ENCODE data around the gene MRPL48. TPM values are rescaled to one million over a fixed set of nuclear protein-coding genes. Genes with fewer than 3 reads are reported as not detected.

MRPL48 gene
- total RNA-seq, 2 experiments from 2014 or later, result 41.3 to 44.9 TPM

- ATAC-seq (no peak), DNase-seq (no peak)
- ChIA-PET CTCF (no interaction called here), POLR2A (no interaction called here)
- no peak overlapping the region for H3K4me3 Mint-ChIP-seq
- no peak for TF ChIP-seq CTCF (IDR thresholded peaks at IDR 0.05)
- intact Hi-C loops (cut with micrococcal nuclease), result no loop called here
- no peaks in the 10 kb centered on the region for H3K9me3 Mint-ChIP-seq
- H3K36me3 Mint-ChIP-seq (ENCODE audit: low read depth), result peaks cover 7% of the 10 kb centered on the region
- H3K4me1 Mint-ChIP-seq (ENCODE audit: low read depth), result no peaks in the 10 kb centered on the region
- H3K27ac Mint-ChIP-seq, result no peak overlapping the region
- no peaks in the 10 kb centered on the region for H3K27me3 Mint-ChIP-seq
These were observed 51.4 kb downstream of the MRPL48 start for GRCh38 chr11:73839123-73839457.

DNA sequence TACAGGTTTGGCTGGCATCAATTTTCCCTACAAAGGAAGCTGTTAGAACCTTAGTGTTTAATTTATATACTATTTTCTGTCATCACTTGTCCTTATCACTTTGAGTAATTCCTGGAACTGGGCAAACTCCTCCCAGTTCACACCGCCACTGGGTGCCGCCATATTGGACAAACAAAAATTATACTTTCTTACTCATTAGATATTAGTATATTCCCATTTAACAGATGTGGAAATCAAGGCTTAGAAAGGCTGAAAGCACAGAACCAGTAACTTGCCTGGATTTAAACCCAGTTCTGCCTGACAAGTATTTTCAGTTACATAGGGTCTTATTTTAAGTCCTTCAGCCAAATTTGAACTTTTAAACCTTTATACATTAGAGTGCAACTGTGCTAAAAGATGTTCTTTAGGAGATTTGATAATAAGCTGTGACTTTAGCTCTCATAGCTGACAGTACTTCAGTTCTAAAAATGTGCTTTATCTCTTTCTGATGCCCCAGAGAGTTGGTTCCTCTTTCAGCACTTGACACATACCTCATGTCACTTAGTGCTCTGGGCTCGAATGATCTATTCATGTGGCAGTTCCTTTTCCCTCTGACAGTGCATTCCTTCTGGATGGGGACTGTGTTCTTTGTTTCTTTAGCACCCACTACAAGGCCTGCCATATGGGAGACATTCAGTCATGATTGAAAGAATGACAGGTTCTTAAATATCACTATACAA lies 63.5 kb downstream of the MRPL48 start:
- Mint-ChIP-seq H3K36me3 (ENCODE audit: low read depth) (peaks cover 13% of the 10 kb centered on the region), H3K4me3 (no peak overlapping the region), H3K9me3 (no peaks in the 10 kb centered on the region), H3K27ac (no peak overlapping the region), H3K4me1 (ENCODE audit: low read depth) (no peaks in the 10 kb centered on the region), H3K27me3 (no peaks in the 10 kb centered on the region)
- ChIA-PET POLR2A (no interaction called here), CTCF (no interaction called here)
- TF ChIP-seq CTCF (IDR thresholded peaks at IDR 0.05), result no peak
- ATAC-seq (no peak), DNase-seq (no peak)
- intact Hi-C loops (cut with micrococcal nuclease), result no loop called here

GRCh38 chr11:73852049-73852448 lies 64.4 kb downstream of the MRPL48 start:
- ChIA-PET CTCF (no interaction called here), POLR2A (no interaction called here)
- no peaks in the 10 kb centered on the region for H3K9me3 Mint-ChIP-seq
- H3K4me3 Mint-ChIP-seq, result no peak overlapping the region
- no peak for TF ChIP-seq CTCF (IDR thresholded peaks at IDR 0.05)
- peaks cover 8% of the 10 kb centered on the region for H3K36me3 Mint-ChIP-seq (ENCODE audit: low read depth)
- H3K27ac Mint-ChIP-seq, result no peak overlapping the region
- no peaks in the 10 kb centered on the region for H3K27me3 Mint-ChIP-seq
- ATAC-seq (no peak), DNase-seq (no peak)
- intact Hi-C loops (cut with micrococcal nuclease), result no loop called here
- H3K4me1 Mint-ChIP-seq (ENCODE audit: low read depth), result no peaks in the 10 kb centered on the region

DNA sequence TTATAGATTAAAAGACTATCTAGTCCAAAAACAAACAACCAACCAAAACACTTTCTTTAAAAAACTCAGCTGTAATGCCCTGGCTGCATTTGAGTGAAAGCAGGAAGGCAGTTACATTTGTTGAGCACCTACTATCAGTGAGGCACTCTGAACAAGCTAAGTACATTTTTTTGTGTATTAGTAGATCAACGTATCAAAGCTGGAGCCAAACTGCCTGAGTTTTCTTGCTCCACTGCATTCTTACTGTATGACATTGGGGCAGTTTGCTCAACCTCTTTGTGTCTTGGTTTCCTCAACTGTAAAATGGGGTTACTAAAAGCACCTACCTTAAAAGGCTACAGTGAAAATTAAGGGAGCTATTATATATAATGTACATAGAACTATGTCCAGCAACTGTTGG lies 67.0 kb downstream of the MRPL48 start:
- H3K27me3 Mint-ChIP-seq, result no peaks in the 10 kb centered on the region
- ChIA-PET POLR2A (interaction anchor here (1.0 kb wide), 1 partner anchor 12 kb away, joined by 3 read pairs; no protein-coding TSS in a partner anchor), CTCF (interaction anchor here (1.8 kb wide), 1 partner anchor 12 kb away, joined by 4 read pairs; no protein-coding TSS in a partner anchor)
- DNase-seq (no peak), ATAC-seq (no peak)
- H3K4me3 Mint-ChIP-seq, result no peak overlapping the region
- no peak for TF ChIP-seq CTCF (IDR thresholded peaks at IDR 0.05)
- H3K4me1 Mint-ChIP-seq (ENCODE audit: low read depth), result no peaks in the 10 kb centered on the region
- intact Hi-C loops (cut with micrococcal nuclease), result no loop called here
- no peaks in the 10 kb centered on the region for H3K9me3 Mint-ChIP-seq
- H3K36me3 Mint-ChIP-seq (ENCODE audit: low read depth), result peaks cover 5% of the 10 kb centered on the region
- H3K27ac Mint-ChIP-seq, result no peak overlapping the region

DNA sequence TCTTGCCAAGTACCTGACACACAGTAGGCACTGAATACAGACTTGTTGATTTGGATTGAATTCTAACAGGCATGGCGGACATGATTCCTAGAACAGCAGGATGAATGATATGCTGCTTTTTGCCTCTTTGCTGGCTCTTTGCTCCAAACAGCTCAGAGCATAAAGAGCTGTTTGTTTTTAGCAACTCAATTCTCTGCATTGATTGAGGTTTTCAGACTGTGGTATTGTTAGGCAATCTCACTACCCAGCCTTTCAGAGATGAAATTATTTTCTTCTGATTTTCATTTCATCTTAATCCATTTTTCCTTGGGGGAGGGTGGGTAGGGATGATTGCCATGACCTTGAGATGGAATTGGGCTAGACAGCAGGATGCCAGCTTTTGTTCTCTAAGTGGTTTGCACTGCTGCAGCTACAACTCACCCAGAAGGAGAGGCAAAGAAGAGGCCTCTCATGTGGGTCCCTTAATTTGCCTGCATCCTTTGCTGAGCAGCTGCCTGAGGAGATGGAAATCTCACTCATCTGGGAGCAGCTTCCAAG lies 68.4 kb downstream of the MRPL48 start:
- no peaks in the 10 kb centered on the region for H3K4me1 Mint-ChIP-seq (ENCODE audit: low read depth)
- H3K27me3 Mint-ChIP-seq, result no peaks in the 10 kb centered on the region
- no peak for DNase-seq
- ChIA-PET CTCF (interaction anchor here (1.8 kb wide), 1 partner anchor 11 kb away, joined by 4 read pairs; no protein-coding TSS in a partner anchor), POLR2A (interaction anchor here (0.7 kb wide), 1 partner anchor 21 kb away, joined by 3 read pairs; no protein-coding TSS in a partner anchor)
- H3K36me3 Mint-ChIP-seq (ENCODE audit: low read depth), result peaks cover 12% of the 10 kb centered on the region
- intact Hi-C loops (cut with micrococcal nuclease), result no loop called here
- H3K4me3 Mint-ChIP-seq, result no peak overlapping the region
- no peak for TF ChIP-seq CTCF (IDR thresholded peaks at IDR 0.05)
- H3K27ac Mint-ChIP-seq, result no peak overlapping the region
- no peak for ATAC-seq
- H3K9me3 Mint-ChIP-seq, result no peaks in the 10 kb centered on the region
